ENCODE measurements around the gene LRRC1. TPM values are rescaled to one million over a fixed set of nuclear protein-coding genes. Genes with fewer than 3 reads are reported as not detected.

The LRRC1 gene
- total RNA-seq, 1 donor, result 18.6 TPM

GRCh38 chr6:53851561-53851960, 56.8 kb downstream of the LRRC1 start:
- TF ChIP-seq CTCF (IDR thresholded peaks at IDR 0.05; ENCODE audit: insufficient read depth, low read depth, low read length), result no peak
- no peak overlapping the region for H3K4me3 ChIP-seq (ENCODE audit: low read depth, low read length)
- peak; percentile 44 for DNase-seq (ENCODE audit: low read depth)

GRCh38 chr6:53852805-53853204, 58.0 kb downstream of the LRRC1 start:
- H3K4me3 ChIP-seq (ENCODE audit: low read depth, low read length), result no peak overlapping the region
- TF ChIP-seq CTCF (IDR thresholded peaks at IDR 0.05; ENCODE audit: insufficient read depth, low read depth, low read length), result no peak
- DNase-seq (ENCODE audit: low read depth), result no peak

GRCh38 chr6:53854843-53855567, 60.2 kb downstream of the LRRC1 start:
- no peak for TF ChIP-seq CTCF (IDR thresholded peaks at IDR 0.05; ENCODE audit: insufficient read depth, low read depth, low read length)
- H3K4me3 ChIP-seq (ENCODE audit: low read depth, low read length), result no peak overlapping the region
- no peak for DNase-seq (ENCODE audit: low read depth)

GRCh38 chr6:53855940-53856339, 61.1 kb downstream of the LRRC1 start:
- no peak overlapping the region for H3K4me3 ChIP-seq (ENCODE audit: low read depth, low read length)
- DNase-seq (ENCODE audit: low read depth), result no peak
- TF ChIP-seq CTCF (IDR thresholded peaks at IDR 0.05; ENCODE audit: insufficient read depth, low read depth, low read length), result no peak

GRCh38 chr6:53857318-53858094, 62.7 kb downstream of the LRRC1 start:
- no peak for DNase-seq (ENCODE audit: low read depth)
- no peak overlapping the region for H3K4me3 ChIP-seq (ENCODE audit: low read depth, low read length)

GRCh38 chr6:53858196-53858595, 63.4 kb downstream of the LRRC1 start:
- no peak for DNase-seq (ENCODE audit: low read depth)
- no peak overlapping the region for H3K4me3 ChIP-seq (ENCODE audit: low read depth, low read length)
- no peak for TF ChIP-seq CTCF (IDR thresholded peaks at IDR 0.05; ENCODE audit: insufficient read depth, low read depth, low read length)

More at GRCh38 chr6:53857318-53858094, 62.7 kb downstream of the LRRC1 start:
- no peak for TF ChIP-seq CTCF (IDR thresholded peaks at IDR 0.05; ENCODE audit: insufficient read depth, low read depth, low read length)
